ENCODE results near the gene KRTAP29-1. TPM values are rescaled to one million over a fixed set of nuclear protein-coding genes. Genes with fewer than 3 reads are reported as not detected.

KRTAP29-1 gene
- total and polyA plus RNA-seq, 8 donors, result not detected

- intact Hi-C loops (cut with DNase I), result no loop called here
- no peak for FAIRE-seq
Observed at GRCh38 chr17:41301204-41301790, 1.4 kb downstream of the KRTAP29-1 start.

GRCh38 chr17:41298458-41299135 is 4.1 kb downstream of the KRTAP29-1 start:
- 70 to 84% methylated on average over 20 of the region's 20 CpGs for WGBS, 2 donors
- Histone ChIP-seq H3K4me3 (no peak overlapping the region), H3K36me3 (no peaks in the 10 kb centered on the region), H3K4me1 (no peaks in the 10 kb centered on the region), H3K27ac (no peak overlapping the region), H3K9me3 (no peaks in the 10 kb centered on the region), H3K27me3 (no peaks in the 10 kb centered on the region)
- no peak for FAIRE-seq
- no peak for DNase-seq
- TF ChIP-seq, protein P1, sequence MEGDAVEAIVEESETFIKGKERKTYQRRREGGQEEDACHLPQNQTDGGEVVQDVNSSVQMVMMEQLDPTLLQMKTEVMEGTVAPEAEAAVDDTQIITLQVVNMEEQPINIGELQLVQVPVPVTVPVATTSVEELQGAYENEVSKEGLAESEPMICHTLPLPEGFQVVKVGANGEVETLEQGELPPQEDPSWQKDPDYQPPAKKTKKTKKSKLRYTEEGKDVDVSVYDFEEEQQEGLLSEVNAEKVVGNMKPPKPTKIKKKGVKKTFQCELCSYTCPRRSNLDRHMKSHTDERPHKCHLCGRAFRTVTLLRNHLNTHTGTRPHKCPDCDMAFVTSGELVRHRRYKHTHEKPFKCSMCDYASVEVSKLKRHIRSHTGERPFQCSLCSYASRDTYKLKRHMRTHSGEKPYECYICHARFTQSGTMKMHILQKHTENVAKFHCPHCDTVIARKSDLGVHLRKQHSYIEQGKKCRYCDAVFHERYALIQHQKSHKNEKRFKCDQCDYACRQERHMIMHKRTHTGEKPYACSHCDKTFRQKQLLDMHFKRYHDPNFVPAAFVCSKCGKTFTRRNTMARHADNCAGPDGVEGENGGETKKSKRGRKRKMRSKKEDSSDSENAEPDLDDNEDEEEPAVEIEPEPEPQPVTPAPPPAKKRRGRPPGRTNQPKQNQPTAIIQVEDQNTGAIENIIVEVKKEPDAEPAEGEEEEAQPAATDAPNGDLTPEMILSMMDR (IDR thresholded peaks at IDR 0.05), result no peak
- ATAC-seq, result no peak
- intact Hi-C loops (cut with DNase I), result no loop called here

More at GRCh38 chr17:41301204-41301790, 1.4 kb downstream of the KRTAP29-1 start:
- Histone ChIP-seq H3K27ac (no peak overlapping the region), H3K4me3 (no peak overlapping the region), H3K9me3 (no peaks in the 10 kb centered on the region), H3K4me1 (no peaks in the 10 kb centered on the region), H3K27me3 (no peaks in the 10 kb centered on the region), H3K36me3 (no peaks in the 10 kb centered on the region)
- TF ChIP-seq, protein P1 (IDR thresholded peaks at IDR 0.05), result no peak
- WGBS, 2 donors, result 44 to 58% methylated on average over 5 of the region's 5 CpGs
- DNase-seq, result no peak
- ATAC-seq, result no peak

- TF ChIP-seq, protein P1 (IDR thresholded peaks at IDR 0.05), result no peak
- Histone ChIP-seq H3K27ac (no peak overlapping the region), H3K9me3 (no peaks in the 10 kb centered on the region), H3K4me1 (no peaks in the 10 kb centered on the region), H3K4me3 (no peak overlapping the region), H3K36me3 (no peaks in the 10 kb centered on the region), H3K27me3 (no peaks in the 10 kb centered on the region)
- no peak for FAIRE-seq
- intact Hi-C loops (cut with DNase I), result no loop called here
- WGBS, 2 donors, result 51 to 59% methylated on average over 1 of the region's 1 CpG
- DNase-seq, result no peak
- ATAC-seq, result no peak
Observed at GRCh38 chr17:41296846-41297245, 5.8 kb downstream of the KRTAP29-1 start.

DNA sequence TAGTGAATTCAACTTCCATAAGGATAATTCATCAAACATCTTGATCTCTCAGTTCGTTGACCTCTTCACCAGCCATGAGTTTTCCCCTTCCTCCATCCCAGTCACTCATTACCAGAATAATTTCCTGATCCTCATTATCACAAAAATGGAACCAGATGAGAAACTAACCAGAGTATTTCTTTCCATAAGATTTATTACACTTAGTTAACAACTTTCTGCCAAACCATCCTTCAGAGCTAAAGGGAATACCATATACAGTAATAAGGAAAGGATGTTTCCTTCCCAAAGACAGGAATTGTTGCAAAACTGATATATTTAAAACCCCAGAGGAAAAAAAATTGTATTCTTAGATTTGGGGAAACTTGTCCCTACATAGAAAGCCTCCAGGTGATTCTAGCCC is 8.6 kb downstream of the KRTAP29-1 start:
- 35 to 38% methylated on average over 1 of the region's 1 CpG for WGBS, 2 donors
- intact Hi-C loops (cut with DNase I), result no loop called here

More for the DNA sequence above, 8.6 kb downstream of the KRTAP29-1 start:
- Histone ChIP-seq H3K9me3 (no peaks in the 10 kb centered on the region), H3K27ac (no peak overlapping the region), H3K4me3 (no peak overlapping the region), H3K36me3 (no peaks in the 10 kb centered on the region), H3K27me3 (no peaks in the 10 kb centered on the region), H3K4me1 (no peaks in the 10 kb centered on the region)
- no peak for ATAC-seq
- FAIRE-seq, result no peak
- TF ChIP-seq, protein P1 (IDR thresholded peaks at IDR 0.05), result no peak
- no peak for DNase-seq
